HG02588 (cell line): ENCODE data around the gene SEPTIN8.

Source experiments
- ATAC-seq: cut with Tn5 transposase; IDR thresholded peaks from one replicate; pipeline ENCODE4 v1.9.1; 2021; ENCODE audit warnings: mild to moderate bottlenecking, moderate library complexity; ENCODE audit not compliant: unreplicated experiment

Gene SEPTIN8

GRCh38 chr5:132766020-132766805 is 10.8 kb downstream of the SEPTIN8 start:
- no peak for ATAC-seq

GRCh38 chr5:132765311-132766019 is 11.6 kb downstream of the SEPTIN8 start:
- no peak for ATAC-seq

GRCh38 chr5:132764671-132765238 is 12.3 kb downstream of the SEPTIN8 start:
- ATAC-seq = no peak

GRCh38 chr5:132764051-132764450 is 13.0 kb downstream of the SEPTIN8 start:
- ATAC-seq = no peak

GRCh38 chr5:132763181-132764036 is 13.6 kb downstream of the SEPTIN8 start:
- no peak for ATAC-seq

- no peak for ATAC-seq
Measured at GRCh38 chr5:132762246-132763000, 14.6 kb downstream of the SEPTIN8 start.

- no peak for ATAC-seq
Measured at GRCh38 chr5:132761321-132762240, 15.5 kb downstream of the SEPTIN8 start.

GRCh38 chr5:132760601-132761317 is 16.3 kb downstream of the SEPTIN8 start:
- no peak for ATAC-seq

GRCh38 chr5:132760049-132760420 is 17.0 kb downstream of the SEPTIN8 start:
- ATAC-seq = no peak

GRCh38 chr5:132759114-132760048 is 17.7 kb downstream of the SEPTIN8 start:
- no peak for ATAC-seq

GRCh38 chr5:132758451-132758850 is 18.6 kb downstream of the SEPTIN8 start:
- no peak for ATAC-seq

GRCh38 chr5:132756542-132756941 is 20.5 kb downstream of the SEPTIN8 start:
- ATAC-seq = no peak

GRCh38 chr5:132754947-132755346 is 22.1 kb downstream of the SEPTIN8 start:
- no peak for ATAC-seq

GRCh38 chr5:132754111-132754510 is 22.9 kb downstream of the SEPTIN8 start:
- no peak for ATAC-seq

GRCh38 chr5:132753135-132753987 is 23.7 kb downstream of the SEPTIN8 start:
- no peak for ATAC-seq

- ATAC-seq = no peak
Measured at GRCh38 chr5:132752581-132753125, 24.4 kb downstream of the SEPTIN8 start.
